HG02571 (cell line): ENCODE results near the gene WDR46.
A peak's percentile ranks its signal among the peaks of the same experiment; 100 is the strongest.
"Not testable (repeated sequence)": the region's sequence is repeated elsewhere in the genome, so short reads cannot be mapped to it uniquely, and the experiment has no call there.

Source experiments
- ATAC-seq: cut with Tn5 transposase; IDR thresholded peaks from one replicate; pipeline ENCODE4 v1.9.1; 2021; ENCODE audit warnings: mild to moderate bottlenecking, moderate library complexity; ENCODE audit not compliant: unreplicated experiment

The WDR46 gene

DNA sequence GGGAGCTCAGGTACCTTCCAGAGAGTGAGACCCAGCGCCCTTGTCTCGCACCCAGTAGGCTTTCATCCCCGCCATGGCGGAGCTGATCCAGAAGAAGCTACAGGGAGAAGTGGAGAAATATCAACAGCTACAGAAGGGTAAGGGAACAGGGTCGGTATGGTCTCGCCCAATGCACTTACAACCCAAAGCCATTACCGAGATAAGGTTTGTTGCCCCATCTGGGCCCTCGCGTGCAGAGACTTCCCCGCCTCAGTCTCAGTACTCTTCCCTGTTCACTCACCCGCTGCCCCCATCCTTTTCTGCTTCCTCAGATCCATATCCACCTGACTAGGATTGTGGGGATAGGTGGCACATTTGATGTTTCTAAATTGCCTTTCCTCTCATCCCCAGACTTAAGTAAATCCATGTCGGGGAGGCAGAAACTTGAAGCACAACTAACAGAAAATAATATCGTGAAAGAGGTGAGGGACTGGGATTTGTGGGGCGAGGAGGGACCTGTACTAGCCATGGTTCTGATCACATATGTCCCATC is 811 bp upstream of the WDR46 start:
- peak; percentile 13 for ATAC-seq

DNA sequence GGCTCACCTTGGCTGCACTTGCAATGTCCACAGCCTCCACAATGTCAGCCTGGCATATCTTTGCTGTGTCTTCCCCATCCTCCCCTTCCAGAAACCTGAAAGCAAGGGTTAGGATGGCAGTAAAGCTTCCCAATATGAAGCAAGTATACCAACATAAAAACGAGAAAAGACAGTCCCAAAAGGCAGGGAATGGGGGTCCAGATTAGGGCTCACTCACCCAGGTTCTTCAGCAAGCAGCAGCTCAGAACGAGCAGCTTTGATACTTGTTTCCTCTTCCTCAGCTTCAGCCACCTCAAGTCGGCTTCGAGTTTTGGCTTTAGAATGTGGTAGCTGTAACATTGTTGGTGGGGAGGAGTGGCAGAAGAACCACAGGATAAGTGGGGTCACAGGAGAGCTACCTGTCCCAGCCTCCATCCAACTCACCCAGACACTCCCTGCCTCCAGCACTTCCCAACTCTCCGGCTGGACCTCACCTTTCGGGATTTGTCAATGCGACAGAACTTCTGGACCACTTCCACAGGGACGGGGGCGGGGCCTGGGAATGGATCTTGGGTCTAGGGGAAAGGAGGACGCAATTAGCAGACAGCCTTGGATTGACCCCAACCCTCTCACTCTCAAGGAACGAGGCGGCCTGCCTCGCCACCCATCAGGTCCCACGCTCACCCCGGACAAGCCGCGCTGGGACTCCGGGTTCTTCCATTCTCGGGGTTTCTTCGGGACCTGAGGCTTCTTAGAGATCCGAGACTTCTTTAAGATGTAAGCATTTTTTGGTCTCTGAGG is 708 bp downstream of the WDR46 start:
- peak; percentile 6 for ATAC-seq

DNA sequence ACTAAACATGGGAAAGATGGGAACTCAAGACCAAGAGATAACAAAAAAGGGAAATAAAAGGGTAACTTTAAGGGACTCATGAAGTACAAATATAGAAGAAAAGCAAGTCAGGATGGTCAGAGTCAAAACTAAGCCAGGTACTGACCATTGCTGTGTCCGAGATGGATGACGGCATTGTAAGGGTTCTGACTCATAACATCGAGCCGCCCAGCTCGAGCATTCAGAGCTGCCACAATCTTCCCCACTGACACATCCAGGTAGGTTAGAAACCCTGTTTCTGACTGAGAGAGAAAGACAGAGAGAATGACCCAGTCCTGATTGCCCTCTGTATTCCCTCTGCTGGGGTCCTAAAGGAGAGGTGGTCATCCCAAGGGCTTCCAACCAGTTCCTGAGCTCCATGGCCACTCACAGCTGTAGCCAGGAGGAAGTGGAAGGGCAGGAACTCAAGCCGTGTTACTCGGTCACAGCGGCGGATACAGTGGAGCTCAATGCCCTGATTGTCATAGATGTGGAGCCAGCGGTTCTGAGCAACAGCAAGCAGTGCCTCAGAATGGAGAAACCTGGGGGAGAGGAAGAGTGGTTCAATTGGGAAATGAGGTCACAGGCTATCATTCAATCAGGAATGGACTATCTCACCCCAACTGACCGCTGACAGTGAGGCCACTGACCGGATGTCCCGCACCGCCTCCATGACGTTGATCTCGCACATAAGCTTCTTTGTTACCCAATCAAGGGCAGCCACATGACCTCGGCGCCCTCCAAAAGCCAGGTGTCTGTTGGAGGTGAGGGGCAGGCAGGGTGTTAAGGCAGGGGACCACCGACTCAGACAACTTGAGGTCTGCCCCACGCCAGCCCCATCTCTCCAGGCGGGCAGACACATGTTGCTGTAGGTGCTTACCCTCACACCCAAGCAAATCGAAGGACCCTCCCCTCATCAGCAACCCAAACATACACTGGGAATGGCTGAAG is 1.8 kb downstream of the WDR46 start:
- no peak for ATAC-seq

DNA sequence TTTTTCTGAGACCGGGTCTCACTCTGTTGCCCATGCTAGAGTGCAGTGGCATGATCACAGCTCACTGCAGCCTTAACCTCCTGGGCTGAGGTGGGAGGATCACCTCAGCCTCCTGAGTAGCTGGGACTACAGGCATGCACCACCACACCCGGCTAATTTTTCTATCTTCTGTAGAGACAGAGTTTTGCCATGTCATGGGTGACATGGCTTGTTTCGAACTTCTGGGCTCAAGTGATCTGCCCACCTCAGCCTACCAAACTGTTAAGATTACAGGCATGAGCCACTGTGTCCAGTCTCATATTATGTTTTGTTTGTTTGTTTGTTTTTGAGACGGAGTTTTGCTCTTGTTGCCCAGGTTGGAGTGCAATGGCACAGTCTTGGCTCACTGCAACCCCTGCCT is 3.8 kb downstream of the WDR46 start:
- ATAC-seq, result not testable (repeated sequence)

DNA sequence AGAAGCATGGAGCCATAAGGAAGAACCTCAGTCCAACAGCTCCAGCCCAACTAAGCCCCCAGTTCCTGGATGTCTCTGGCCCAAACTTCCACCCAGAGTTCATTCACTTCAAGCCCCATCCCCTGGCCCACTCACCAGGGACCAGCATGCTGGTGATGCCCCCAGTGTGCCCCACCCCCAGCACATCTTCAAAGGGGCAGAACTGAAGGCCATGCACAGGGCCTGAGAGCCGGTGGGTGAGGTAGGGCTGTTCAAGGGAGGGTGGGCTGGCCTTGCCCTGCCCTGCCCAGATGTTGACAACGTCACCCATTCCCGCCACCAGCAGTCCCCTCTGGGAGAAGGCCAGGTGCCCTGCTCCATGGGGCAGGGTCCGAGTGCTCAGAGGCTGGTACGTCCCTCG is 8.5 kb downstream of the WDR46 start:
- ATAC-seq, result no peak

DNA sequence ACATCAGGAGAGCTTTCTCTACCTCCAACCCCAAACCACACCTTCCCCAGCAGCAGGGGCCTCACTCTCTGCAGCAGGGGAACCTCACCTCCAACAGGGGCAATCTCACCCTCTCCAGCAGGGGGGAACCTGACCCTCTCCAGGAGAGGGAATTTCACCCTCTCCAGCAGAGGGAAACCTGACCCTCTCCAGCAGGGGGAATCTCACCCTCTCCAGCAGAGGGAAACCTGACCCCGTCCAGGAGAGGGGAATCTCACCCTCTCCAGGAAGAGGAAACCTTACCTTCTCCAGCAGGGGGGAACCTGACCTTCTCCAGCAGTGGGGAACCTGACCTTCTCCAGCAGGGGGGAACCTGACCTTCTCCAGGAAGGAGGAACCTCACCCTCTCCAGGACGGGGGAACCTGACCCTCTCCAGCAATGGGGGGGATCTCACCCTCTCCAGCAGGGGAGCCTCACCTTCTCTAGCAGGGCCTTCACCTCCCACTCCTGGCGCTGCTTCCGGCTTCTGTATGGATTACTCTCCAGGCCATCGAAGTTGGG is 9.0 kb downstream of the WDR46 start:
- ATAC-seq, result no peak

DNA sequence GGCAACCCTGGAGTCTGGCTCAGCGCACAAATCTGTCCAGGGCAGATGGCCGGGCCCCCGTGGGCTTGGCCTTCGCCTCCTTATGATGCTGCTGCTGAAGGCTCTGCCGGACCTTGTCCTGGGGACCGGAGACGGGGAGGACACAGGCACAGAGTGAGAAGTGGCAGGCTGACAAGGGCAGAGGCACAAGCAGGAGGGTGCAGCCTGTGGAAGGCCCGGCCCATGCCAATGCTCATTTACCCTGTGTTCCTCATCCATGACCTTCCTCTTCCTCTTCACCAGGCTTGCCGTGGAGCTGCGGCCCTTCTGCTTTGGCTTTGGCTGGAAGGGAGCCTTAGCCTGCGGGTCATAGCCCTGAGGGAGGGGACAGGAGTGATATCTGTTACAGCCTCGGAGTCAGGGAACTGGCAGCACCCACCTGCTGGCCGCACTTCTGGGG is 9.8 kb downstream of the WDR46 start:
- ATAC-seq, result no peak

DNA sequence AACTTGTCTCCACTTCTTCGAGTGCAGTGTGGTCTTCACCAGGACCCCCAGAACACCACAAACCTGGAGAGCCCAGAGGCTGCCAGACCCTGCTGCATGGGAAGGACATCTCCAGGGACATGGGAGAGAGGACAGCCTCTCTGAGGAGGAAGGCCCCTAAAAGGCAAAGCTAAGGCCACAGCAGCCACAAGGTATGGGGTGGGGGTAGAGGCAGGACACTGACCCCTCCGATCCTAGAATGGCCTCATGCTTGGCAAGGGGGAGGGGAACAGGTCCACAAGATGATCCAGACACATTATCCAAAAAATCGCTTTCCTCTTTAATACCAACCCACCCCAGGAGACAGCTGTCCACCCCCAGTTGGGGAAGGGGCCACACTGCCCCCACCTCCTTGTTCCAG is 10.2 kb downstream of the WDR46 start:
- no peak for ATAC-seq

DNA sequence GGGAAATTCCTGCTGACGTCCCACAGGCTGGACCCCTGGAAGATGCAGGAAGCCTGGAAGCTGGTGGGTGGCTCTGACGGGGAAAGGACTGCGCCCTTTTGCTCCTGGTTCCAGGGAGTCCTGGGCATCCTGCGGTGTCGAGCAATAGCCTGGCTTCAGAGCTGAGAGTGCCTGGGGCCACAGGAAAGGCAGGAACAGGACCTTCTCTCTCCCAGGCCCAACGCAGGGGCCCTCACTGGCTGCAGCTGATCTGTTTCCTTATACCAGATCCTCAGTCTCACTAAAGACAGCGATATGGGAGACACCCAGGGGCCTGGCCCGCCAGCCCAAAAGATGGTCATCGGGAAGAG is 10.7 kb downstream of the WDR46 start:
- no peak for ATAC-seq

DNA sequence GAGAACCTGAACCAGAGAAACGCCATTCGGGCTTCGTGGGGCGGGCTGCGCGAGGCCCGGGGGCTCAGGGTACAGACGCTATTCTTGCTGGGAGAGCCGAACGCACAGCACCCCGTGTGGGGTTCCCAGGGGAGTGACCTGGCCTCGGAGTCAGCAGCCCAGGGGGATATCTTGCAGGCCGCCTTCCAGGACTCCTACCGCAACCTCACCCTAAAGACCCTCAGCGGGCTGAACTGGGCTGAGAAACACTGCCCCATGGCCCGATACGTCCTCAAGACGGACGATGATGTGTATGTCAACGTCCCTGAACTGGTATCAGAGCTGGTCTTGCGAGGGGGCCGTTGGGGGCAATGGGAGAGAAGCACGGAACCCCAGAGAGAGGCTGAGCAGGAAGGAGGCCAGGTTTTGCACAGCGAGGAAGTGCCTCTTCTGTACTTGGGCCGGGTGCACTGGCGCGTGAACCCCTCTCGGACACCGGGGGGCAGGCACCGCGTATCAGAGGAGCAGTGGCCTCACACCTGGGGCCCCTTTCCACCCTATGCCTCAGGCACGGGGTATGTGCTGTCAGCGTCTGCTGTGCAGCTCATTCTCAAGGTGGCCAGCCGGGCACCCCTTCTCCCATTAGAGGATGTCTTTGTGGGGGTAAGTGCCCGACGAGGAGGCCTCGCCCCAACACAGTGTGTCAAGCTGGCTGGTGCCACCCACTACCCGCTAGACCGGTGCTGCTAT is 11.2 kb downstream of the WDR46 start:
- no peak for ATAC-seq

DNA sequence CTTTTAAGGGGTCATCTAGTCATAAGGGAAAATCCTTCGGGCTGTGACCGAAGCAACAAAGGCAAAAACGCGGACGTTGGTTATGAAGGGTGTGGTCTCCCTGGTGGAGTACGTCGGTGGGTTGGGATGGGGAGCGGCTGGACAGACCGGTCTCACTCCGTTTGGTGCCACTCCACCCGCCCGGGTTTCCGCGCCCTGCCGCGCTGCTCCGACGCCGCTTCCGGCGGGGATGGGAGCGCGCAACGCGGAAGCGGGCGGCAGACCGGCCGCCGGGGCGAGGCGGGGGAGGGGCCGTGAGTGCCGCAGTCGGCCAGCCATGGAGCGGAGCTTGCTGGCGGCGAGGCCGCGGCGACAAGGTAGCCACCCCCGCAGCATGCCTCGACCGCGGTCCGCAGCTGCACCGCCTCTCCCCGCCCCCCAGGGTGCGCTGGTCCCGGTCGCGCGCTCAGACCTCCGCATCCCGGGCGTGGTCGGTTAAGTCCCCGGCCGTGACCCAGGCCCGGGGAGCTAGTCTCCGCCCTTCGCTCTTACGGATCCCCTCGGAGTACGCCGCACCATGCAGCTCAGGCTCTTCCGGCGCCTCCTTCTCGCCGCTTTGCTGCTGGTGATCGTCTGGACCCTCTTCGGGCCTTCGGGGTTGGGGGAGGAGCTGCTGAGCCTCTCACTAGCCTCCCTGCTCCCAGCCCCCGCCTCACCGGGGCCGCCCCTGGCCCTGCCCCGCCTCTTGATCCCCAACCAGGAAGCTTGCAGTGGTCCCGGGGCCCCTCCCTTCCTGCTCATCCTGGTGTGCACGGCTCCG is 12.0 kb downstream of the WDR46 start, which contains the start of gene B3GALT4:
Gene B3GALT4 (plus strand): TSS at position 260 of the 799 bp plus-strand sequence. CDS start 297 bp downstream, at position 557.
- peak; percentile 43 for ATAC-seq

DNA sequence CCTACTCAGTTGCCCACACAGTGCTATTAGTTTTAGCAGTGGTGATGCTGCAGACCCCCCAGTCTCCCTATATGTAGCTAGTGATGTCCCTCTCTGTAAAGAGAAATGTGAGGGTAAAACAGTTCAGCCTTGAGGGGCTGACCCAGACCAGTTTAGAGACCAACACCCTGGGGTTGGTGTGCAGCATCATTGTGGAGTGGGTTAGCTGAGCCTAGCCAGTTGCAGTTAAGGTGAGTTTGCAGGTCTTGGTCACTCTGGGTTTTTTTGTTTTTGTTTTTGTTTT is 12.5 kb downstream of the WDR46 start:
- ATAC-seq, result no peak

DNA sequence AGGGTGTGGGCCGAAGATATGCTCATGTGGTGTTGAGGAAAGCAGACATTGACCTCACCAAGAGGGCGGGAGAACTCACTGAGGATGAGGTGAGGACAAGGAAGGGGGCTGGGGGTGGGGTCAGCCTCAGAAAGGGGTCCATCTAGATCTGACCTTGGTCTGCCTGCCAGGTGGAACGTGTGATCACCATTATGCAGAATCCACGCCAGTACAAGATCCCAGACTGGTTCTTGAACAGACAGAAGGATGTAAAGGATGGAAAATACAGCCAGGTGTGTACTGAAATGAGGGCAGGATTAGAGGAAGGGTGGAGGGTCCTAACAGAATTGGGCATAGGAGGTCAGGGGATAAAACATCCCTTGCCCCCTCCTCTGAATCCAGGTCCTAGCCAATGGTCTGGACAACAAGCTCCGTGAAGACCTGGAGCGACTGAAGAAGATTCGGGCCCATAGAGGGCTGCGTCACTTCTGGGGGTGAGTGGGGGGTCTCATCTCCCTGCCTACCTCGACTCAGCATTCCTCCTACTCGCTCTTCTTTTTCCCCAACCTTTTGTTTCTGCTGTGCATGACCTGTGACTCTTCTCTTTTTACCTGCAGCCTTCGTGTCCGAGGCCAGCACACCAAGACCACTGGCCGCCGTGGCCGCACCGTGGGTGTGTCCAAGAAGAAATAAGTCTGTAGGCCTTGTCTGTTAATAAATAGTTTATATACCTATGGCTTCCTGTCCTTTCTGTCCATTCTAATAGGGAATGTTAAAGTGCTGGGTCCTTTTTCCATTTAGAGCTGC is 13.1 kb downstream of the WDR46 start:
- not testable (repeated sequence) for ATAC-seq

DNA sequence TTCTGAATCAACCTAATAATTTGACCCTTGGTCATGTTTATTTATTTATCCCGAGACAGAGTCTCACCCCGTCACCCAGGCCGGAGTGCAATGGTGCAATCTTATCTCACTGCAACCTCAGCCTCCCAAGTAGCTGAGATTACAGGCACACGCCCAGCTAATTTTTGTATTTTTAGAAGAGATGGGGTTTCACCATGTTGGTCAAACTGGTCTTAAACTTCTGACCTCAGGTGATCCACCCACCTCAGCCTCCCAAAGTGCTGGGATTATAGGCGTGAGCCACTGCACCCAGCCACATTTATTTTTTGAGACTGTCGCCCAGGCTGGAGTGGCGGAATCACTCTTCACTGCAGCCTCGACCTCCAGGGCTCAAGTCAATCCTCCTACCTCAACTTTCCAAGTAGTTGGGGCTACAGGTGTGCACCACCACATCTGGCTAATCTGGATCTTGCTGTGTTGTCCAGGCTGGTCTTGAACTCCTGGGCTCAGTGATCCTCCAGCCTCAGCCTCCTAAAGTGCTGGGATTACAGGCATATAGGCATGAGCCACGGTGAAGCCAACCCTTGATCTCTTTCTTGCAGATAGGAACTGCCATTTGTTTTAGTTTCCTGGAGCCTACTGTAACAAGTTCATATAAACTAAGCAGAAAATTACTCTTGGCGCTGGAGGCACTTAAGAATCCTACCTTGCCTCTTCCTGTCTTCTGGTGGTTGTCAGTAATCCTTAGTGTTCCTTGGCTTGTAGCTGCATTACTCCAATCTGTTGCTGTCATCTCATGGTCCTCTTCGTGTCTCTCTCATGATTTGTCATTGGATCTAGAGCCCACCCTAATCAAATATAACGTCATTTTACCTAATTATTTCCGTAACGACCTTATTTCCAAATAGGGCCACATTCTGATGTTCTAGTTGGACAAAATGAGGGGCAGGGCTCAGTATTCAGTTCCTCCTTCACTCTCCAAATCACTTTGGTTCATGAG is 14.8 kb downstream of the WDR46 start:
- ATAC-seq, result no peak

DNA sequence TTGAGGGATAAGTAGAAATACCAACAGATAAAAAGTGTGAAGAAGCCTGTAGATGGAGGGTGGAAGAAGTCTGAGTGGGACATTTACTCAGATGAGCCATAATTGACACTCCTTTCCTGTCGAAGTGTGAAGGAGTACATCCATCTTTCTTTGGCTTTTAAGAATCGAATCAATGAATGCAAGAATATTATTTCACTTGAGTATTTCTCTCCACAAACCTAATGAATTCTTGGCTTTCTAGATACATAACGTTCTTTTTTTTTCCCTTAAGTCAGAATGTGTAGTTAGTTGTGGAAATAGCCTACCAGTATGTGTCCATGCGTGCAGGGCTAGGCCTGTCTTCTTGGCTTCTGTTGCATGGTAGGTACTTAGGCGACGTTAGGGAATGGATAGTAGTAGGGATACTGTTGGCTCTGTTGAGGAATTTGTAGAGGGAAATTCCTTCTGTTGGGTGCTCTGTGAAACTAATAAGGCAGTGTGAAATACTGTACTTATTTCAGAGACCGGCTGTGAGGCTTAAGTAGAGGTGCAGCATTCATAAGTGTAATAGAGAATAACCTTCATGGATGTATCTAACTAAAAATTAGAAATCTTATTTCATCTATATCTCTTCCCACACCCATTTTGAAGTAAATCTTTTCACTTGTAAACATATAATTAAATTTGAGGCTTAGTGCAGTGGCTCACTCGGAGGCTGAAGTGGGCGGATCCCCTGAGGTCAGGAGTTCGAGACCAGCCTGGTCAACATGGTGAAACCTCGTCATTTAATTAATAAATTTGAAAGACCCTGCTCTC is 15.7 kb downstream of the WDR46 start:
- ATAC-seq, result no peak

DNA sequence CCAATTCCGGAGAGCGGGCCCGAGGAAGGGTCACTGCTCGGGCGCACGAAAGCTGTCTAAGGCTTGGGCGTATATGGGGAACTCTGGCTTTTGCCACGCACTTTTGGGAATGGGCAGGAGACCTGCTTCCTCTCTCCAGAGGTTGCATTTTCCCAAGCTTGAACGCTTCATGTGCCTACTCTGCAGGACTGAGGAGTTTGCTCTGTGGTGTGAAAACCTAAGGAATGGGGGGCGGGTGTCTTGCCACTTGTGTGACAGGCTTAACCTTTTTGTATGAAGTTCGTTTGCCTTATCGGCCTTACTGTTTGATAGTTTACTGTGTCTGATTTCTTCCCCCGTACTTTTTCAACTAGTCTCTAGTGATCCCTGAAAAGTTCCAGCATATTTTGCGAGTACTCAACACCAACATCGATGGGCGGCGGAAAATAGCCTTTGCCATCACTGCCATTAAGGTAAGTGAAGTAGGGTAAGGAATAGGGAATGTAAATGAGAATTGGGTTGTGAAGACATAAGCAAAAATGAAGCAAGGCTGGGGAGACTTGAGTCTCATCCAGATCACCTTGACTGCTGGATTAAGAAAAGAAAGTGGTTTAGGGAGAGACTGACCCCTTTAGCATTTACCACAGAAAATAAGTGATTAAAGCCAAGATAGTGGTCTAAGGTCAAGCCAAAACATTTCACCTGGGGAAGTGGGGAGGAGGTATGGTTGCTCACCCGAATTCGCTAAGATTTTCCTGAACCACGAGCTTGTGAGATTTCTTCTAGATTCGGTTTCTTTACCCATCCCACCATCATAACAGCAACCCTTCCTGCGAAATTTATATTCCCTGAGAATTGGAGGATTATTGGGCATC is 16.5 kb downstream of the WDR46 start:
- ATAC-seq, result peak; percentile 7
